HEK293 (cell line): ENCODE data around the gene CDON.

ENCODE experiments used
- CTCF ChIA-PET: fragments of 350-600 bp; formaldehyde crosslinking; extraction: SDS; loops from one replicate; lab custom pipeline; 2021; ENCODE audit warnings: antibody characterized with exemption; lab: Yijun Ruan, JAX
- POLR2A ChIA-PET: fragments of 300-600 bp; formaldehyde crosslinking; extraction: SDS; loops from one replicate; lab custom pipeline; 2020; ENCODE audit warnings: antibody characterized with exemption, inconsistent platforms; lab: Yijun Ruan, JAX
- H3K27ac ChIP-seq: fragments of 200-500 bp; sonication (Bioruptor generic); 2 replicates; pipeline ENCODE4 v1.5.1; 2014; ENCODE audit warnings: low read depth, low read length, control low read depth, inconsistent platforms; ENCODE audit errors: extremely low read depth
- H3K36me3 ChIP-seq, 2 experiments: fragments of 200-500 bp in 1 of 2; sonication (Bioruptor generic) in 1 of 2; 1 replicate in 1 of 2; 2 replicates in 1 of 2; pipeline ENCODE4 v1.5.1; 2014 to 2017; ENCODE audit warnings: inconsistent platforms in 2 of 2, low read length in 2 of 2; ENCODE audit not compliant: control insufficient read depth in 2 of 2, insufficient read depth in 1 of 2
- H3K4me1 ChIP-seq: fragments of 200-500 bp; sonication (Bioruptor generic); 2 replicates; pipeline ENCODE4 v1.5.1; 2014; ENCODE audit warnings: mild to moderate bottlenecking, low read length, inconsistent platforms; ENCODE audit not compliant: control insufficient read depth, insufficient read depth
- H3K4me3 ChIP-seq: 2 replicates; pipeline ENCODE4 v1.5.1; 2011; ENCODE audit warnings: low read depth, mild to moderate bottlenecking, control low read depth, low read length, moderate library complexity
- H3K9me3 ChIP-seq: fragments of 200-500 bp; sonication (Bioruptor generic); 2 replicates; pipeline ENCODE4 v1.5.1; 2014; ENCODE audit warnings: low read depth, low read length, inconsistent platforms; ENCODE audit not compliant: control insufficient read depth, insufficient read depth
- HOXD13 ChIP-seq: sonication (generic); formaldehyde crosslinking; IDR thresholded peaks from 2 replicates; pipeline ENCODE4 v1.8.0; 2022; ENCODE audit warnings: missing genetic modification reagents, borderline replicate concordance
- MZF1 ChIP-seq: fragments of 450-650 bp; formaldehyde crosslinking; IDR thresholded peaks from 2 replicates; pipeline ENCODE4 v1.5.1; 2017; ENCODE audit warnings: missing biosample characterization, missing genetic modification characterization, borderline replicate concordance
- PRDM10 ChIP-seq: fragments of 450-650 bp; formaldehyde crosslinking; IDR thresholded peaks from 2 replicates; pipeline ENCODE4 v1.5.1; 2016; ENCODE audit warnings: missing biosample characterization, missing genetic modification characterization
- RBAK ChIP-seq: fragments of 450-650 bp; formaldehyde crosslinking; IDR thresholded peaks from 2 replicates; pipeline ENCODE4 v1.5.1; 2016; ENCODE audit warnings: missing biosample characterization, missing genetic modification characterization
- TRIM28 ChIP-seq: IDR thresholded peaks from 2 replicates; pipeline ENCODE4 v1.6.1; 2011; ENCODE audit warnings: low read length, control low read depth, borderline replicate concordance
- ZBTB10 ChIP-seq: fragments of 450-650 bp; formaldehyde crosslinking; IDR thresholded peaks from 2 replicates; pipeline ENCODE4 v1.5.1; 2016; ENCODE audit warnings: missing biosample characterization, missing genetic modification characterization
- ZBTB7A ChIP-seq: fragments of 450-650 bp; formaldehyde crosslinking; IDR thresholded peaks from 2 replicates; pipeline ENCODE4 v1.5.1; 2016; ENCODE audit warnings: low read depth, missing biosample characterization, missing genetic modification characterization
- ZIC2 ChIP-seq: fragments of 450-650 bp; formaldehyde crosslinking; IDR thresholded peaks from 2 replicates; pipeline ENCODE4 v1.5.1; 2016; ENCODE audit warnings: missing biosample characterization, missing genetic modification characterization
- ZNF10 ChIP-seq: fragments of 450-650 bp; formaldehyde crosslinking; IDR thresholded peaks from 2 replicates; pipeline ENCODE4 v1.5.1; 2017; ENCODE audit warnings: missing biosample characterization, missing genetic modification characterization
- ZNF221 ChIP-seq: fragments of 450-650 bp; formaldehyde crosslinking; IDR thresholded peaks from 2 replicates; pipeline ENCODE4 v1.5.1; 2017; ENCODE audit warnings: missing biosample characterization, missing genetic modification characterization, borderline replicate concordance
- ZNF37A ChIP-seq: fragments of 450-650 bp; IDR thresholded peaks from 2 replicates; pipeline ENCODE4 v1.5.1; 2018; ENCODE audit warnings: missing biosample characterization, missing genetic modification characterization
- ZNF394 ChIP-seq: fragments of 450-650 bp; formaldehyde crosslinking; IDR thresholded peaks from 2 replicates; pipeline ENCODE4 v1.5.1; 2016; ENCODE audit warnings: missing biosample characterization, missing genetic modification characterization, mild to moderate bottlenecking, moderate library complexity, borderline replicate concordance
- ZNF433 ChIP-seq: fragments of 450-650 bp; formaldehyde crosslinking; IDR thresholded peaks from 2 replicates; pipeline ENCODE4 v1.5.1; 2016; ENCODE audit warnings: missing biosample characterization, missing genetic modification characterization, low read depth
- ZNF488 ChIP-seq: fragments of 450-650 bp; formaldehyde crosslinking; IDR thresholded peaks from 2 replicates; pipeline ENCODE4 v1.5.1; 2016; ENCODE audit warnings: missing biosample characterization, missing genetic modification characterization
- ZNF530 ChIP-seq: fragments of 450-650 bp; formaldehyde crosslinking; IDR thresholded peaks from 2 replicates; pipeline ENCODE4 v1.5.1; 2016; ENCODE audit warnings: low read depth, missing biosample characterization, missing genetic modification characterization
- ZNF585B ChIP-seq: fragments of 450-650 bp; formaldehyde crosslinking; IDR thresholded peaks from 2 replicates; pipeline ENCODE4 v1.5.1; 2016; ENCODE audit warnings: missing biosample characterization, missing genetic modification characterization
- ZNF658 ChIP-seq: fragments of 450-650 bp; formaldehyde crosslinking; IDR thresholded peaks from 2 replicates; pipeline ENCODE4; 2016; ENCODE audit warnings: missing biosample characterization, missing genetic modification characterization
- ZNF664 ChIP-seq: fragments of 450-650 bp; formaldehyde crosslinking; IDR thresholded peaks from 2 replicates; pipeline ENCODE4 v1.5.1; 2016; ENCODE audit warnings: missing biosample characterization, missing genetic modification characterization

The CDON gene

GRCh38 chr11:126088999-126089398 lies 26.3 kb upstream of the CDON start:
- ChIA-PET POLR2A (interaction anchor here (0.6 kb wide), 1 partner anchor 20 kb away, joined by 8 read pairs; no protein-coding TSS in a partner anchor), CTCF (interaction anchor here (0.7 kb wide), 1 partner anchor 129 kb away, joined by 3 read pairs; no protein-coding TSS in a partner anchor)
- H3K4me3 ChIP-seq: no peak overlapping the region
- no peaks in the 10 kb centered on the region for H3K4me1 ChIP-seq
- no peaks in the 10 kb centered on the region for H3K36me3 ChIP-seq
- no peaks in the 10 kb centered on the region for H3K9me3 ChIP-seq
- no peak for TF ChIP-seq ZNF488 (tag by site-specific recombination)
- no peak for TF ChIP-seq MZF1 (tag by site-specific recombination)
- no peak for TF ChIP-seq ZNF530 (tag by site-specific recombination)
- TF ChIP-seq ZNF433: no peak
- TF ChIP-seq RBAK (tag by site-specific recombination): no peak
- no peak for TF ChIP-seq TRIM28
- TF ChIP-seq ZNF658 (tag by site-specific recombination): no peak
- TF ChIP-seq ZBTB10 (tag by site-specific recombination): no peak
- no peak for TF ChIP-seq ZNF394 (tag by site-specific recombination)
- no peak for TF ChIP-seq ZNF664 (tag by site-specific recombination)
- TF ChIP-seq ZIC2 (tag by site-specific recombination): no peak
- TF ChIP-seq ZNF221: no peak
- no peak for TF ChIP-seq ZBTB7A
- no peak for TF ChIP-seq HOXD13 (CRISPR knock-in tag)
- no peak overlapping the region for H3K27ac ChIP-seq

- H3K9me3 ChIP-seq: no peaks in the 10 kb centered on the region
- no peak overlapping the region for H3K27ac ChIP-seq
- no peaks in the 10 kb centered on the region for H3K36me3 ChIP-seq
- POLR2A ChIA-PET: no interaction called here
- CTCF ChIA-PET: no interaction called here
- H3K4me1 ChIP-seq: no peaks in the 10 kb centered on the region
- peak; percentile 93 for TF ChIP-seq ZNF37A (tag by site-specific recombination)
- TF ChIP-seq PRDM10 (tag by site-specific recombination): peak; percentile 36; the same call in 1 of the 2 replicates
- TF ChIP-seq ZNF585B (tag by site-specific recombination): no peak
- no peak for TF ChIP-seq ZNF10
- no peak overlapping the region for H3K4me3 ChIP-seq
Observed at GRCh38 chr11:126086248-126086647, 23.6 kb upstream of the CDON start.
